NCI-H2081 (cell line): ENCODE data around the gene PRH2.

Source experiments
- DNase-seq, 2 experiments: peaks; one replicate each; lab custom pipeline; 2025; lab: John Stamatoyannopoulos, UW

The PRH2 gene

GRCh38 chr12:10928746-10929286 is at the start of gene PRH2:
PRH2 (plus strand) TSS chr12:10929236; CDS start chr12:10929274, 38 bp downstream.
- DNase-seq, result no peak

- no peak for DNase-seq
Observed at GRCh38 chr12:10884086-10884725, 44.8 kb upstream of the PRH2 start, which contains the start of gene PRH1. PRH1 (minus strand) TSS chr12:10884255; CDS start chr12:10884217, 38 bp downstream.

DNA sequence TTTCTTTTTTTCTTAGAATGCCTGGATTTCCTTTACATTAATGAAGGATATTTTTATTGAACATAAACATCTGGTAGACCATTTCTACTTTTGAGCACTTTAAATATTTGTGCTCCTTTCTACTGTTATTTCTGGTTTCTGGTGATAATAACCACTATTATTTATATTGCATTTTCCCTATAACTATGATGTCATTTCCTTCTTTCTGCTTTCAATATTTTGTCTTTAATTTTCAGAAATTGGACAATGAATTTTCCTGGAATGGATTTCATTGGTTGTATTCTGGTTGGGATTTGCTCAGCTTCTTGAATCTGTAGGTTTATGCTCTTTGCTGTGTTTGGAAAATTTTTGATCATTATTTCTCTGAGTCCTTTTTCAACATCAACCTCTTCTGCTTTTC is 39.8 kb upstream of the PRH2 start:
- no peak for DNase-seq

- no peak for DNase-seq
Observed at GRCh38 chr12:10891937-10892336, 37.1 kb upstream of the PRH2 start.

DNA sequence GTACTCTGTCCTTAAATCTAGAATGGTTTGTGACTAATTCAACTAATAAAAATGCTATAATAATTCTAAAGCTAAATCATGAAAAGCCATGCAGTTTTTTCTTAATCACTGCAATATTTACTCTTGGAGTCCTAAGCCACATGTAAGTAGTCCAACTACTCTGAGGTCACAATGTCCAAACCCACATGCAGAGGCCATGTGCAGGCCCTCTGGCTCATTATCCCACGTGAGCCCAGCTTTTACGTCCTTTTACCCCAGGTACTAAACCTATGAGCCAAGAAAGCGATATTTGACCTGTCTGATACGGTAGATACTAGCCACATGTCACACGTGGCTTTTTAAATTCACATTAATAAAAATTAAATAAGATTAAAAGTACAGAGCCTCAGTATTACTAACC is 32.2 kb upstream of the PRH2 start:
- no peak for DNase-seq

DNA sequence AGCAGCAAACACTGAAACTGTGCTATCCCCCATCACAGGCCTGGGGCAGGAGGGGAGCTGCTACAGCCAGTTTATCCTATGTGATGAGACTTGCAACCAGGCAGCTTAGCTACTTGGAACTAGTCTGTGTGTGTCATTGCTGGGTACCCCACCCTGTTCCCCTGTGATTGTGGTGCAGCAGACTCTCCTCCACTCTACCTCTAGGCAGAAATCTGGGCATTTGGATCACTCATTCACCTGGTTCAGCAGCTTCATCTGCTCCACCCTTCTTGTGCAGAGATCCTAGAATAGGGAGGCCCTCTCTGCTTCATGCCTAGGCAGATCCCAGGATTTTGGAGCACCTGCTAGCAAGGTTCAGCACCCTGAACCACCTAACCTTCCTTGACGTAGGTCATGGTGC is 28.5 kb upstream of the PRH2 start:
- no peak for DNase-seq

GRCh38 chr12:10900972-10901371 is 28.1 kb upstream of the PRH2 start:
- DNase-seq, result no peak

DNA sequence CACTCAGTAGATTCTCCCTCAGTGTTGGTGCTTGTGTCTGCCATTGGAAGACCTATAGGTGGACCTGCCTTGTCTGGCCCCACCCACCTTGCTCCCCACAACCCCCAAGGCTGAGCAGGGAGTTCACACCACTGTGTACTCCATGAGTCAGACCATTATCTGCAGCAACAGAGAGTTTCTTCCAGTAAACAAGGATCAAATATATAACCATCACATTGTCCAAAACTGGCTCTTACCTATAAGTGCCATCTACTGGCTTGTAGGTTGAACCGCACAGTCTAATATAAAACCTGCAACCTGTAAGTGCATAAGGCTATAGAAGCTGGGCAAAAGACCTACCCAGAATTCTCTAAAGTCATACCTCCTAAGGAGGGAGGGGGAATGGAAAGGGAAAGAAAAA is 27.6 kb upstream of the PRH2 start:
- no peak for DNase-seq

DNA sequence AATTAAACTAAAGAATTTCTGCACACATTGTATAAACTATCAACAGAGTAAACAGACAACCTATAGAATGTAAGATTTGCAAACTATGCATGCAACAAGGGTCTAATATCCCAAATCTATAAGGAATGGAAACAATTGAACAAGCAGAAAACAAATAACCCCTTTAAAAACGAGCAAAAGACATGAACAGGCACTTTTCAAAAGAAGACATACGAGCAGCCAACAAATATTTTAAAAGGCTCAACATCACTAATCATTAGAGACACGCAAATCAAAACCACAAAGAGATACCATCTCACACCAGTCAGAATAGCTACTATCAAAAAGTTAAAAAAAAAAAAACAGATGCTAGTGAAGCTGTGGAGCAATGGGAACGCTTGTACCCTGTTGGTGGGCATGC is 24.4 kb upstream of the PRH2 start:
- DNase-seq, result no peak

- DNase-seq, result no peak
Observed at GRCh38 chr12:10909462-10909861, 19.6 kb upstream of the PRH2 start, which contains the start of gene TAS2R13. TAS2R13 (minus strand) TSS chr12:10909562; CDS start chr12:10909298, 264 bp downstream.

- no peak for DNase-seq
Observed at GRCh38 chr12:10910380-10910779, 18.7 kb upstream of the PRH2 start.

- DNase-seq, result no peak
Observed at GRCh38 chr12:10919809-10920208, 9.2 kb upstream of the PRH2 start.

DNA sequence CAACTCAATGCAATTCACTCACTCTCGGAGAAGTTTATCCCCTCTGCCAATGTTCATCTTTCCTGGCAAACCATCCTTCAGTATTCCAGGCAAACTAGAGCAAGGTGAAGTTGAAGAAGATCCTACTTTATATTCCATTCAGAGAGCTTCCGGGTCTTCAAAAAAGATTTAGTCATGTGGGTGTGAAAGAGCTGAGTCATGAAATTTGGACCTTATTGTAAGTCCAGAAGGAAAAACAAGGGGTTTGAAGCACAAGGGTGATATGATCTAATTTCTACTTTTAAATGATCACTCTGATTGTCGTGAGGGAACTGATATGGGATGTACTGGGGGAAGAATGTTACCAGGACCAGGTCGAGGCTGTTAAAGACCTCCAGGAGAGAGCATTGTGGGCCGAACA is 2.8 kb upstream of the PRH2 start:
- DNase-seq, result no peak

DNA sequence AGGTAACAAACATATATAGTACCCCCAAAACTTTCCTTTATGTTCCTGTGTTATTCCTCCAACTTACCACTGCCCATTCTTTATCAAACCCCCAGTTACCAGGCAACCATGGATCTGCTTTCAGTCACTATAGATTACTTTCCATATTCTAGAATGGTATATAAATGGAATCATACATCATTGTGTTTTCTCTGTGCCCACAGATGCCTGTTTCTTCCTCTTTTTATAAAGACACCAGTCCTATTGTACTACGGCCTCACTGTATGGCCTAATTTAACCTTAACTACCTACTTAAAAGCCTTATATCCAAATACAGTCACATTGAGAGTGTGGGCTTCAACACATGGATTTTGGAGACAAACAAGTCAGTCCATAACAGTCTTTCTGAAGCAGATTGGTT is 7.5 kb downstream of the PRH2 start:
- no peak for DNase-seq

DNA sequence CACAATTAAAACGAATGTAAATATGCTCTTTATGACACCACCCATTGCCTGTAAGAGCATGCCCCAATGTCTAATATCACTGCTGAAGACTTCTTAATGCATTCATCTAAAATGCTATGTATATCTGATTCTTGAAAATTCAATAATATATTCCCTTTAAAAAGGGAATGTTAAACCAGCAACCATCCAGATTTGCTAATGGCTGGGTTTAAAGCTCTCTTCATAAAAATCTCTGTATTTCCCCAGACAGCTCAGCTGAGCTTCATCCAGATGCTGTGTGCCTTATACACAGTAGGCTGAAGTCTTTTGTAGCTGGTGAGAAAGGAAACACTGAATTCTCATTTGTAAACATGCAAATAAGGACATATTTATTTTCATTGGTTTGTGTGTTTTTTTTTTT is 10.1 kb downstream of the PRH2 start, which contains the start of gene TAS2R14:
Gene TAS2R14, minus strand, starts transcription at position 101 of the 400 bp plus-strand sequence. Its CDS starts 56 bp downstream, at position 45.
- DNase-seq, result no peak

GRCh38 chr12:10940389-10940788 is 11.4 kb downstream of the PRH2 start:
- no peak for DNase-seq

DNA sequence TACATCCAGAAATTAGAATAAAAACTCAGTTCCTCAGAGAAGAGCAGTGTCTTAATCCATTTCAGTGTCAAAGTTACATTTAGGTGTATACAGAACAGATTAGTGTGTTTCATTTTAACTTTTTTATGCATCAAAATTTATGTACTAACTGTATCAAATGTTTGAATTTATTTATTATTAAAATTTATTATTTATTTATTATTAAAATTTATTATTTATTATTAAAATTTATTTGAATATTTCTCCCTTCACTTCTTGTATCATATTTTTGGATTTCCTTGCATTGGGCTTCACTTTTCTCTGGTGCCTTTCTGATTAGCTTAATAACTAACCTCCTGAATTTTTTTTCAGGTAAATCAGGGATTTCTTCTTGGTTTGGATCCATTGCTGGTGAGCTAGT is 12.3 kb downstream of the PRH2 start:
- no peak for DNase-seq

DNA sequence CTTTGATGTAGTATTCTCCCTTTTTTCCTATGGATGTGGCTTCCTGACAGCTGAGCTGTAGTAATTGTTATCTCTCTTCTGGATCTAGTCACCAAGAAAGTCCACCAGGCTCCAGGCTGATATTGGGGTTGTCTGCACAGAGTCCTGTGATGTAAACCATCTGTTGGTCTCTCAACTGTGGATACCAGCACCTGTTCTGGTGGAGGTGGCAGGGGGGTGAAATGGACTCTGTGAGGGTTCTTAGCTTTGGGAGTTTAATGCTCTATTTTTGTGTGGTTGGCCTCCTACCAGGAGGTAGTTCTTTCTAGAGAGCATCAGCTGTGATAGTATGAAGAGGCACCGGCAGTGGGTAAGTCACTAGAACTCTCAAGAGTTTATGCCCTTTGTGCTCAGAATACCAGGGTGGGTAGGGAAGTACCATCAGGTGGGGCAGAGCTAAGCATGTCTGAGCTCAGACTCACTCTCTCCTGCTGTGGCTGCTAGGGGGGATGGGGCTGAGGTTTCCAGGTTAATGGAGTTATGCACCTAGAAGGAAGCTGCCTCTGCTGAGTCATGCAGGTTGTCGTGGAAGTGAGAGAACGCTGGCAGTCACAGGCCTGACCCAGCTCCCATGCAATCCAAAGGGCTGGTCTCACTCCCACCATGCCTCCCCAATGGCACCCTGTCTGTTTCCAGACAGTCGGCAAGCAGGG is 13.0 kb downstream of the PRH2 start:
- DNase-seq, result no peak

- no peak for DNase-seq
Observed at GRCh38 chr12:10943167-10943566, 14.1 kb downstream of the PRH2 start.

DNA sequence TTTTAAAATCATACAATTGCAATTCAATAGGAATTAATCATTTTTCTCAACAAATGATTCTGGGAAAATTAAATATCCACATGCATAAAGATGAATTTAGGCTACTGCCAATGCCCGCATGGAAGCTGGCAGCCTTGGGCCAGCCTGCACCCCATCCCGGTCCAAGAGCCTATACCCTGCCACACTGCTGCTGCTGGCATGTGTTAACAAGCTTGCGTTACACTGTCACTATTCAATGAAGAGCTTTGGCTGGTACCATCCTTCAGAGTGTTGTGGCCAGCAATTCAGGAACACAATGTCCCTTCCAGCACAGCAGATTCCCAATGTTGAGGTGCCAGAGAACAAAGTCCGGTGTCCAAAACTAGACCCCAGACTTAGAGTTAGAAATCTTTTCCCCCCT is 23.6 kb downstream of the PRH2 start:
- DNase-seq, result no peak

- DNase-seq, result no peak
Observed at GRCh38 chr12:10956085-10956484, 27.0 kb downstream of the PRH2 start.

- DNase-seq, result no peak
Observed at GRCh38 chr12:10957741-10958140, 28.7 kb downstream of the PRH2 start.

DNA sequence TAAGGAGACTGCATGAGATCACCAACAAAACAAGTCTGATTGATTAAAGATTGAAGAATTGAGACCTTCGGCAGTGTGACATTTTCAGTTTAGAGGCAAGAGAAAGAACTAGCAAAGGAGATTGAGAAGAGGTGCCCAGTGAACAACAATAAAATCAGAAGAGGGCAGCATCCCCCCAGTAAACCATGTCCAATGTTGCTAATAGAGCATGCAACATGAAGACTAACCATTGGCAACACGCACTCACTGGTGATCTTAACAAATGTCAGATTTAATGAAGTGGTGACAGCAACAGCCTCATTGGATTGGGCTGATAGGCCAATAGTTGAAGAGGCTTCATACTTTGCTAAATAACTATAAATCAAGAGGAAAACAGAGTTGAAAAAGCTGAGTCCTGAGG is 30.8 kb downstream of the PRH2 start:
- DNase-seq, result no peak
